Activated CD8-positive, alpha-beta memory T cell treated with anti-CD3 and anti-CD28 coated beads, Interleukin-2, amount 50 U/mL, for 1 hour (primary cell): ENCODE measurements around the gene GAPDH.

ENCODE experiments used
- DNase-seq: peaks from one replicate; pipeline ENCODE4 v3.0.0-alpha.2; 2020; ENCODE audit errors: extremely low read depth

Gene GAPDH

DNA sequence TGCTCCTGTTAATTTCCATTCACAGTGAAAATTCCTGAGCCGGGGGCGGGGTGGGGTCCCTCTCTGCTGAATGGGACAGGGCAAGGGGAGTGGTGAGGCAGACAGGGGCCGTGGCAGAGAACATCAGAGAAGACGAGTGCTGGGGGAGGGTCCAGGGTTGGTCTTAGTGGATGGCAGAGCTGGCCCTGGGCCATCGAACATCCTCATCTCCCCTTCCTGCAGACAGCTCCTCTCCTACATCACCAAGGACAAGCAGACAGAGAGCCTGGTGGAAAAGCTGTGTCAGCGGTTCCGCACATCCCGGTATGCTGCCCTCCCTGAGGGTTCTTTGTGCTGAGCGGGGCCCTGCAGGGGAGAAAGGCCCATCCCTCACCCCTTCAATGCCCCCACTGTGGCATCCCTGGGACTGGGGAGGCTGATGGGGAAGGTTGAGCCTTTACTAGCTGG, 5.0 kb upstream of the GAPDH start:
- no peak for DNase-seq

DNA sequence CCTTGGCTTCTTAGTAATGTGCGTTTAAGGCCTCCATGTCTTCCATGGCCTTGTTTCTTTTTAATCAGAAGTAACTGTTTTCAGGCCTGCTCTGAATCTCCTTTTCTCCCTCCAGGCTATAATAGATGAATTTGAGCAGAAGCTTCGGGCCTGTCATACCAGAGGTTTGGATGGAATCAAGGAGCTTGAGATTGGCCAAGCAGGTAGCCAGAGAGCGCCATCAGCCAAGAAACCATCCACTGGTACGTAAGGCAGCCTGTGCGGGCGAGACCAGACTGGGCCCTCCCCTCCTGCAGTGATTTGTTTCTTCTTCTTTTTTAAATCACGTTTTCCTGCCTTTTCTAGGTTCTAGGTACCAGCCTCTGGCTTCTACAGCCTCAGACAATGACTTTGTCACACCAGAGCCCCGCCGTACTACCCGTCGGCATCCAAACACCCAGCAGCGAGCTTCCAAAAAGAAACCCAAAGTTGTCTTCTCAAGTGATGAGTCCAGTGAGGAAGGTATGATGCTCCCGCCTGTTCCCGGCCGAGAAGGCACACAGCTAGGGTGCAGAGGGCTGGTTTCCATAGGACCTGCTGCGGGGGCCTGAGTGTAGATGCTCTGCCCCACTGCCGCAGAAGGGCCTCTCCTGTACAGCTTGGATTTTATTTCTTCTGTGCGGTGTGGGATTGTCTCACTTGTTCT, 3.6 kb upstream of the GAPDH start:
- no peak for DNase-seq

DNA sequence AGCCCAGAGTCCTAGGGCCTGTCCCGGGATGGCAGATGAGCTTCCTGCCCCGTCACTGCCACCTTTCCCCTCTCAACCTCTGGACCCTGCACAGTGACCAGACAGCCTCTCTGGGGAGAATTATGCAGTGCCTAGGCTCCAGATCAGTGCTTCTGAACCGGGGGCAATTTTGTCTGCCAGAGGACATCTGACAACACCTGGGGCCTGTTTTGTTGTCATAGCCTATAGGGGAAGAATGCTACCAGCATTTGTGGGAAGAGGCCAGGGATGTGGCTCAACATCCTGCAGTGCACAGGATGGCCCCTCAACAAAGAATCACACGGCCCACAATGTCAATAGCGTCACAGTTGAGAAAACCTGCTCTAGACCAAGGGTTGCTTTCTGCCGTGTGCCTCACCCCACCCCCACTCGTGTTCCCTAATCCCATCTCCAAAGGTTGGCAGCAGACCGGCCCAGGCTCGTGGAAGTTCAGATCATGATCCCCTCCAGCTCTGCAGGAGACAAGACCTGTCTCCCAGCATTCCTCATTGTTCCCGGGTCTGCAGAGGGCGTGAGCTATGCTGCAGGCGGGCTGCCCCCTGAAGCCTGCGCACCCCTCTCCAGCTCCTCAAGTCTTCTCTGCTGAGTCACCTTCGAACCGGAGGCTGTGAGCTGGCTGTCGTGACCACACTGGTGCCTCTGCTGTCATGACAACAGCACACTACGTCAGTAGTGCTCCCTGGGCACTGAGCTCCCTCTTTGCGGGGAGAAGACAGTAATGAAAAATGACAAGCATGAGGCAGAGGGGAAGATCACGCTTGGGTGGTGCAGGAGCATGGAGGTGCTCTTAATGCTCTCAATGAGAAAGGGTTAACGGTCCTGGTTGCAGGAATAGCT, 2.0 kb upstream of the GAPDH start:
- DNase-seq = peak; percentile 83

- DNase-seq = no peak
These were observed 1.2 kb upstream of the GAPDH start for GRCh38 chr12:6532927-6533652.

- no peak for DNase-seq
These were observed 729 bp upstream of the GAPDH start for GRCh38 chr12:6533653-6533922.

DNA sequence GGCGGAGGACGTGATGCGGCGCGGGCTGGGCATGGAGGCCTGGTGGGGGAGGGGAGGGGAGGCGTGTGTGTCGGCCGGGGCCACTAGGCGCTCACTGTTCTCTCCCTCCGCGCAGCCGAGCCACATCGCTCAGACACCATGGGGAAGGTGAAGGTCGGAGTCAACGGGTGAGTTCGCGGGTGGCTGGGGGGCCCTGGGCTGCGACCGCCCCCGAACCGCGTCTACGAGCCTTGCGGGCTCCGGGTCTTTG, 303 bp downstream of the GAPDH start:
- DNase-seq = no peak

DNA sequence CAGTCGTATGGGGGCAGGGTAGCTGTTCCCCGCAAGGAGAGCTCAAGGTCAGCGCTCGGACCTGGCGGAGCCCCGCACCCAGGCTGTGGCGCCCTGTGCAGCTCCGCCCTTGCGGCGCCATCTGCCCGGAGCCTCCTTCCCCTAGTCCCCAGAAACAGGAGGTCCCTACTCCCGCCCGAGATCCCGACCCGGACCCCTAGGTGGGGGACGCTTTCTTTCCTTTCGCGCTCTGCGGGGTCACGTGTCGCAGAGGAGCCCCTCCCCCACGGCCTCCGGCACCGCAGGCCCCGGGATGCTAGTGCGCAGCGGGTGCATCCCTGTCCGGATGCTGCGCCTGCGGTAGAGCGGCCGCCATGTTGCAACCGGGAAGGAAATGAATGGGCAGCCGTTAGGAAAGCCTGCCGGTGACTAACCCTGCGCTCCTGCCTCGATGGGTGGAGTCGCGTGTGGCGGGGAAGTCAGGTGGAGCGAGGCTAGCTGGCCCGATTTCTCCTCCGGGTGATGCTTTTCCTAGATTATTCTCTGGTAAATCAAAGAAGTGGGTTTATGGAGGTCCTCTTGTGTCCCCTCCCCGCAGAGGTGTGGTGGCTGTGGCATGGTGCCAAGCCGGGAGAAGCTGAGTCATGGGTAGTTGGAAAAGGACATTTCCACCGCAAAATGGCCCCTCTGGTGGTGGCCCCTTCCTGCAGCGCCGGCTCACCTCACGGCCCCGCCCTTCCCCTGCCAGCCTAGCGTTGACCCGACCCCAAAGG, 804 bp downstream of the GAPDH start:
- peak; percentile 49 for DNase-seq

DNA sequence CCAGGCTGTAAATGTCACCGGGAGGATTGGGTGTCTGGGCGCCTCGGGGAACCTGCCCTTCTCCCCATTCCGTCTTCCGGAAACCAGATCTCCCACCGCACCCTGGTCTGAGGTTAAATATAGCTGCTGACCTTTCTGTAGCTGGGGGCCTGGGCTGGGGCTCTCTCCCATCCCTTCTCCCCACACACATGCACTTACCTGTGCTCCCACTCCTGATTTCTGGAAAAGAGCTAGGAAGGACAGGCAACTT, 1.3 kb downstream of the GAPDH start:
- no peak for DNase-seq

GRCh38 chr12:6535960-6536847, 1.9 kb downstream of the GAPDH start:
- DNase-seq = no peak

DNA sequence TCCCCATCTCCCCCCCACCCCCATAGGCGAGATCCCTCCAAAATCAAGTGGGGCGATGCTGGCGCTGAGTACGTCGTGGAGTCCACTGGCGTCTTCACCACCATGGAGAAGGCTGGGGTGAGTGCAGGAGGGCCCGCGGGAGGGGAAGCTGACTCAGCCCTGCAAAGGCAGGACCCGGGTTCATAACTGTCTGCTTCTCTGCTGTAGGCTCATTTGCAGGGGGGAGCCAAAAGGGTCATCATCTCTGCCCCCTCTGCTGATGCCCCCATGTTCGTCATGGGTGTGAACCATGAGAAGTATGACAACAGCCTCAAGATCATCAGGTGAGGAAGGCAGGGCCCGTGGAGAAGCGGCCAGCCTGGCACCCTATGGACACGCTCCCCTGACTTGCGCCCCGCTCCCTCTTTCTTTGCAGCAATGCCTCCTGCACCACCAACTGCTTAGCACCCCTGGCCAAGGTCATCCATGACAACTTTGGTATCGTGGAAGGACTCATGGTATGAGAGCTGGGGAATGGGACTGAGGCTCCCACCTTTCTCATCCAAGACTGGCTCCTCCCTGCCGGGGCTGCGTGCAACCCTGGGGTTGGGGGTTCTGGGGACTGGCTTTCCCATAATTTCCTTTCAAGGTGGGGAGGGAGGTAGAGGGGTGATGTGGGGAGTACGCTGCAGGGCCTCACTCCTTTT, 2.7 kb downstream of the GAPDH start:
- DNase-seq = no peak

DNA sequence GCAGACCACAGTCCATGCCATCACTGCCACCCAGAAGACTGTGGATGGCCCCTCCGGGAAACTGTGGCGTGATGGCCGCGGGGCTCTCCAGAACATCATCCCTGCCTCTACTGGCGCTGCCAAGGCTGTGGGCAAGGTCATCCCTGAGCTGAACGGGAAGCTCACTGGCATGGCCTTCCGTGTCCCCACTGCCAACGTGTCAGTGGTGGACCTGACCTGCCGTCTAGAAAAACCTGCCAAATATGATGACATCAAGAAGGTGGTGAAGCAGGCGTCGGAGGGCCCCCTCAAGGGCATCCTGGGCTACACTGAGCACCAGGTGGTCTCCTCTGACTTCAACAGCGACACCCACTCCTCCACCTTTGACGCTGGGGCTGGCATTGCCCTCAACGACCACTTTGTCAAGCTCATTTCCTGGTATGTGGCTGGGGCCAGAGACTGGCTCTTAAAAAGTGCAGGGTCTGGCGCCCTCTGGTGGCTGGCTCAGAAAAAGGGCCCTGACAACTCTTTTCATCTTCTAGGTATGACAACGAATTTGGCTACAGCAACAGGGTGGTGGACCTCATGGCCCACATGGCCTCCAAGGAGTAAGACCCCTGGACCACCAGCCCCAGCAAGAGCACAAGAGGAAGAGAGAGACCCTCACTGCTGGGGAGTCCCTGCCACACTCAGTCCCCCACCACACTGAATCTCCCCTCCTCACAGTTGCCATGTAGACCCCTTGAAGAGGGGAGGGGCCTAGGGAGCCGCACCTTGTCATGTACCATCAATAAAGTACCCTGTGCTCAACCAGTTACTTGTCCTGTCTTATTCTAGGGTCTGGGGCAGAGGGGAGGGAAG, 3.5 kb downstream of the GAPDH start:
- peak; percentile 51 for DNase-seq

DNA sequence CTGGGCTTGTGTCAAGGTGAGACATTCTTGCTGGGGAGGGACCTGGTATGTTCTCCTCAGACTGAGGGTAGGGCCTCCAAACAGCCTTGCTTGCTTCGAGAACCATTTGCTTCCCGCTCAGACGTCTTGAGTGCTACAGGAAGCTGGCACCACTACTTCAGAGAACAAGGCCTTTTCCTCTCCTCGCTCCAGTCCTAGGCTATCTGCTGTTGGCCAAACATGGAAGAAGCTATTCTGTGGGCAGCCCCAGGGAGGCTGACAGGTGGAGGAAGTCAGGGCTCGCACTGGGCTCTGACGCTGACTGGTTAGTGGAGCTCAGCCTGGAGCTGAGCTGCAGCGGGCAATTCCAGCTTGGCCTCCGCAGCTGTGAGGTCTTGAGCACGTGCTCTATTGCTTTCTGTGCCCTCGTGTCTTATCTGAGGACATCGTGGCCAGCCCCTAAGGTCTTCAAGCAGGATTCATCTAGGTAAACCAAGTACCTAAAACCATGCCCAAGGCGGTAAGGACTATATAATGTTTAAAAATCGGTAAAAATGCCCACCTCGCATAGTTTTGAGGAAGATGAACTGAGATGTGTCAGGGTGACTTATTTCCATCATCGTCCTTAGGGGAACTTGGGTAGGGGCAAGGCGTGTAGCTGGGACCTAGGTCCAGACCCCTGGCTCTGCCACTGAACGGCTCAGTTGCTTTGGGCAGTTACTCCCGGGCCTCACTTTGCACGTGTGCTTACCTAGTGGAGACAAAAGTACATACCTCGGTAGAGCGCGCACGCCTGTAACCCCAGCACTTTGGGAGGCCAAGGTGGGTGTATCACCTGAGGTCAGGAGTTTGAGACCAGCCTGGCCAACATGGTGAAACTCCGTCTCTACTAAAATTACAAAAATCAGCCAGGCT, 4.3 kb downstream of the GAPDH start:
- DNase-seq = no peak

DNA sequence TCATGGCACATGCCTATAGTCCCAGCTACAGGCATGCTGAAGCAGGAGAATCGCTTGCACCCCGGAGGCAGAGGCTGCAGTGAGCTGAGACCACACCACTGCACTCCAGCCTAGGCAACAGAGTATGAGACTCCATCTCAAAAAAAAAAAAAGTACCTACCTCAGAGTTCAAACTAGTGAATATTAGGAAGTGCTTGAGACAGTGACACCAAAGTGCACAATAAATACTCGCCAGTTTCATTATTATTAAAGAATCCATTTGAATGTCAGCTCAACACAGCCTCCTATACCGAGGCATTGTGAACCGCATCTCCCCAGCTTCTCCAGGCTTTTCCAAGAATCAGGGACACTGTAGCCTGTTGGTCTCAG, 5.0 kb downstream of the GAPDH start:
- no peak for DNase-seq

GRCh38 chr12:6539707-6540134, 5.4 kb downstream of the GAPDH start:
- DNase-seq = no peak

DNA sequence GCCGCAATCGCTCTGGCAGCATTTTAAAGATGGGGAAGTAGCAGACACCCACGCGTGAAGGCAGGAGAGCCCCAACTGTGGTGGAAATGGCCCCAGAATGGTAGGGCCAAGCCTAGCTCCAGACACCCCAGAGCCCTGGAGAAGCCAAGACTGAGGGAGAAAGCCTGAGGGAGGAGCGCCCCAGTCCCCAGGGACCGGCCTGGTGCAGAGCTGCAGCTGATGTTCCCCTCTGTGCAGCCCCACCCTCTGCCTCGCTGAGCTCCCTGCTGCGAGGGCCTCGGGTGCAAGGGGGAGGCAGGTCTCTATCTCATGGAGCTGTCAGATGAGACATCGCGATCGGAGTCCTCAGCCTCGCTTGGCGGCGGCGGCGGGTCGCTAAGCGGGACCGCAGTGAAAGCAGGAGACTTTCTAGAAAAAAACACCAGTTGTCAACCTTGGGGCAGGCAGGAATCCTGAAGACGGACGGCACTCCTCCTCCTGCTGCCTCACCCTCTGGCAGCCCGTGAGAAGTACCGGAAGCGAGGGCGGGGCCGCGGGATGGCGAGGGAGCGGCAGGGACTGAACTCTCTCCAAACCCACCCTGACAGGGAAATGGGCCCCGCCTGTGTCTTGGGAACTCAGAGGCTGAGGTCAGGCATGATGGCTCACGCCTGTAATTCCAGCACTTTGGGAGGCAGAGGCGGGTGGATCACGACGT, 6.0 kb downstream of the GAPDH start:
- no peak for DNase-seq

- no peak for DNase-seq
These were observed 7.3 kb downstream of the GAPDH start for GRCh38 chr12:6541371-6542165.

DNA sequence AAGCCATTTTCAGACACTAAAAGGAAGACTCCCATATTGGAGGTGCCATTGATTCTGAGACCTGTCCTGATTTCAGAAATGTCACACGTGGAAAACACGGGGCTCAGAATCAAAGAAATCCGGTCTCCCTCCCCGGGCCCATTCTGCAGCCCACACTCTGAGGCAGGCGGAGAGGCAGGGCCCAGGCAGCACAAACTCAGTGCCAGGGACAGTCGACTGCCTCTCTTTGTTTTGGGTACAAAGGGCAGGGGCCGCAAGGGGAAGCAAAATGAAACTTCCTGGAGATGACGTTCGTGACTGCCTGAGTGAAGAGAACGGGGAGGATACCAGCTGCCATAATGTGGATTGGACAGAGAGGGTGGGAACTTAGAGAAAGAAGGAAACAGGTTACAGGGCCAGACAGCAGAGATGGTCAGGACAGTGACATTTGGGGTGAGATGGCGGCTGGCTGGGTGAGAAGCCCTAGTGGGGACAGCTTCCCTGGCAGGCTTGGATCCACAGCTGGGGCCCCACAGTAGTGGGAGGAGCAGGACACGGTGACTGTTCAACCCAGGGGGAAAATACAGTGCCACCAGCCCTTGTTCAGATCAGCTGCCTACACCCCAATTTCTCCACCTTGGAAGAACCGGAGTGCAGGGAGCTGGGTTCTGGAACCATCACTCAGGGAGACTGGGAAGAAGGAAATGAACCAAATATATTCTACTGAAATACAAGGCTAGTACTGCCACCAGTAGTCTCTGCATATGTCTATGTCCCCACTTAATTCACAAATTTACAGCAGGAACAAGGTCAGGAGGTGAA, 8.1 kb downstream of the GAPDH start:
- no peak for DNase-seq
